OCI-LY7 (cell line): ENCODE data around the gene C8A. TPM values are rescaled to one million over a fixed set of nuclear protein-coding genes. Genes with fewer than 3 reads are reported as not detected.

Experiments used
- BruUV-seq: library from RNA; stranded (reverse); fragments of 400-500 nt; replicated peaks from 2 replicates; lab custom pipeline; 2021; lab: Mats Ljungman, UMichigan
- CTCF ChIA-PET: fragments of 300-600 bp; sonication (Branson Sonifier 250); formaldehyde crosslinking; loops from one replicate; lab custom pipeline; 2022; ENCODE audit warnings: antibody characterized with exemption; ENCODE audit not compliant: unreplicated experiment; lab: Charles Lee
- POLR2A ChIA-PET: fragments of 300-600 bp; sonication (Branson Sonifier 250); formaldehyde crosslinking; loops from one replicate; lab custom pipeline; 2022; ENCODE audit warnings: antibody characterized with exemption; lab: Charles Lee
- DNase-seq: peaks from one replicate; pipeline ENCODE4 v3.0.0-alpha.2; 2015; ENCODE audit warnings: low spot score
- H2AFZ ChIP-seq: fragments of 200-600 bp; sonication (generic), shearing (Covaris generic); 2 replicates; pipeline ENCODE4 v1.6.1; 2014; ENCODE audit warnings: mild to moderate bottlenecking, antibody characterized with exemption, low read length, moderate library complexity
- H3K27ac ChIP-seq: fragments of 200-600 bp; sonication (generic); 2 replicates; pipeline ENCODE4 v1.5.1; 2014; ENCODE audit warnings: mixed run types, low read depth, mild to moderate bottlenecking, moderate library complexity, low read length, inconsistent platforms; ENCODE audit not compliant: poor library complexity, severe bottlenecking
- H3K36me3 ChIP-seq: fragments of 200-600 bp; sonication (generic); 2 replicates; pipeline ENCODE4 v1.6.1; 2014; ENCODE audit warnings: mild to moderate bottlenecking, antibody characterized with exemption, low read length, moderate library complexity, mixed read lengths; ENCODE audit not compliant: insufficient read depth
- H3K4me1 ChIP-seq: fragments of 200-600 bp; sonication (generic); 2 replicates; pipeline ENCODE4 v1.5.1; 2014; ENCODE audit warnings: mild to moderate bottlenecking, low read length; ENCODE audit not compliant: insufficient read depth, poor library complexity, severe bottlenecking
- H3K4me2 ChIP-seq: fragments of 200-600 bp; sonication (generic); 2 replicates; pipeline ENCODE4 v1.6.1; 2014; ENCODE audit warnings: mild to moderate bottlenecking, low read length
- H3K4me3 ChIP-seq: fragments of 200-600 bp; sonication (generic); 2 replicates; pipeline ENCODE4 v1.5.1; 2014; ENCODE audit warnings: mild to moderate bottlenecking, low read depth, low read length; ENCODE audit not compliant: poor library complexity, severe bottlenecking
- H3K79me2 ChIP-seq: fragments of 200-600 bp; sonication (generic); 2 replicates; pipeline ENCODE4 v1.6.1; 2016; ENCODE audit warnings: low read depth, mild to moderate bottlenecking, low read length, moderate library complexity, mixed read lengths; ENCODE audit not compliant: insufficient read depth
- H3K9me2 ChIP-seq: fragments of 200-600 bp; sonication (generic); 2 replicates; pipeline ENCODE4 v1.6.1; 2016; ENCODE audit warnings: mild to moderate bottlenecking, low read length, mixed read lengths; ENCODE audit not compliant: insufficient read depth
- H3K9me3 ChIP-seq: fragments of 200-600 bp; sonication (generic); 2 replicates; pipeline ENCODE4 v1.6.1; 2014; ENCODE audit warnings: mild to moderate bottlenecking, mixed run types, low read length, mixed read lengths
- H4K20me1 ChIP-seq: fragments of 200-600 bp; sonication (generic); 2 replicates; pipeline ENCODE4 v1.6.1; 2014; ENCODE audit warnings: mild to moderate bottlenecking, antibody characterized with exemption, low read length, moderate library complexity, mixed read lengths; ENCODE audit not compliant: insufficient read depth
- CTCF ChIP-seq: fragments of 200-600 bp; sonication (generic); conservative IDR thresholded peaks from 2 replicates; pipeline ENCODE4 v1.5.1; 2014; ENCODE audit warnings: mild to moderate bottlenecking, antibody characterized with exemption, low read length, moderate library complexity, mixed read lengths
- EZH2phosphoT487 ChIP-seq: fragments of 200-600 bp; sonication (generic); IDR thresholded peaks from 2 replicates; pipeline ENCODE4 v1.6.1; 2018; ENCODE audit warnings: low read depth, borderline replicate concordance, mild to moderate bottlenecking, mixed run types, antibody characterized with exemption, low read length, moderate library complexity, mixed read lengths
- intact Hi-C: fragments of 100-400 bp; cut with micrococcal nuclease; formaldehyde crosslinking; loops from one replicate; pipeline ENCODE4 v1.10.0; 2022; ENCODE audit not compliant: unreplicated experiment
- total RNA-seq, 2 experiments: library from RNA; depleted of rRNA in 1 of 2; stranded (reverse); fragments of >200 nt in 1 of 2; shearing (Covaris generic) in 1 of 2; gene quantifications; 2 replicates each; pipeline ENCODE4 v1.2.3, GENCODE V29; 2014 to 2022

C8A gene
- total RNA-seq, 2 experiments from 2014 or later: not detected

DNA sequence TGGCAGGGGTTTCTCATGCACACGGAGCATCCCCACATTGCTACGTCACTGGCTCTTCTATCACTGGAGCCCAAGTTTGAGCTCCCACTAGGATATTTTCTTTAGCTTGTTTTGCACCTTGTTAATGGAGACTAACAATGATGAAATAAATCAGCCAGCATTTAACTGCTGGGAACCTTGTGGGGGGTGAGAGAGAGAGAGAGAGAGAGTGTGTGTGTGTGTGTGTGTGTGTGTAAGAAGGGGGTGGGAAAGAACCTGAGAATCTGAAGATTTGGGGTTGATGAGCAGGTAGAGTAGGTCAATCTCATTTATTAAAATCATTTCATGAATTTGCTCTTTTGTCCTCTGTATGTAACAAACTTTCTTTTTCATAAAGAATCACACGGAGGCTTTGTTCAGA is 110.6 kb downstream of the C8A start:
- TF ChIP-seq CTCF (no peak), EZH2phosphoT487 (no peak)
- intact Hi-C loops: no loop called here
- H3K4me3 ChIP-seq: no peak overlapping the region
- no peaks in the 10 kb centered on the region for H3K79me2 ChIP-seq
- H4K20me1 ChIP-seq: no peaks in the 10 kb centered on the region
- BruUV-seq: no TSS peak
- CTCF ChIA-PET: no interaction called here
- no peak overlapping the region for H2AFZ ChIP-seq
- H3K9me2 ChIP-seq: no peaks in the 10 kb centered on the region
- H3K36me3 ChIP-seq: no peaks in the 10 kb centered on the region
- no peak overlapping the region for H3K4me2 ChIP-seq
- POLR2A ChIA-PET: no interaction called here
- no peaks in the 10 kb centered on the region for H3K9me3 ChIP-seq
- no peaks in the 10 kb centered on the region for H3K4me1 ChIP-seq
- no peak for DNase-seq
- no peak overlapping the region for H3K27ac ChIP-seq

- H3K79me2 ChIP-seq: no peaks in the 10 kb centered on the region
- intact Hi-C loops: no loop called here
- POLR2A ChIA-PET: no interaction called here
- no TSS peak for BruUV-seq
- H3K36me3 ChIP-seq: no peaks in the 10 kb centered on the region
- H3K9me2 ChIP-seq: no peaks in the 10 kb centered on the region
- no peaks in the 10 kb centered on the region for H3K9me3 ChIP-seq
- no peak within 1 kb of the TSS for H3K4me3 ChIP-seq
- H3K4me1 ChIP-seq: no peaks in the 10 kb centered on the region
- TF ChIP-seq CTCF (no peak), EZH2phosphoT487 (no peak)
- H4K20me1 ChIP-seq: no peaks in the 10 kb centered on the region
- CTCF ChIA-PET: no interaction called here
- no peak within 1 kb of the TSS for H3K4me2 ChIP-seq
- H2AFZ ChIP-seq: no peak within 1 kb of the TSS
- no peak within 1 kb of the TSS for H3K27ac ChIP-seq
- DNase-seq: no peak
Measured at GRCh38 chr1:56965916-56966697, 111.5 kb downstream of the C8A start, which contains the start of gene C8B. TSS of gene C8B (minus strand) at chr1:56966015. CDS start at chr1:56965948, 67 bp downstream.

DNA sequence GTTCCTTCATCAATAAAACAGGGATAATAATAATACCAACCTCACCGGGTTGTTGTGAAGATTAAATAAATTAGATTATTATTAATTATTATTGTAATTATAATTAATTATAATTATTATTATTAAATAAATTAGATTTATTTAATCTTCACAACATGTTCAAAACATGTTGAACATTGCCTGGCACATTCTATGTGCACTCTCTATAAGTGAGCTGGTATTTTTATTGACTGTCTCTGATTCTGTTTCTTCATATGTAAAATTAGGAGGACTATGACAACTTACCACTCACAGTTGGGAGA is 112.1 kb downstream of the C8A start:
- Histone ChIP-seq H3K27ac (no peak overlapping the region), H3K79me2 (no peaks in the 10 kb centered on the region), H2AFZ (no peak overlapping the region), H3K4me3 (no peak overlapping the region), H3K4me1 (no peaks in the 10 kb centered on the region), H4K20me1 (no peaks in the 10 kb centered on the region), H3K4me2 (no peak overlapping the region), H3K9me3 (no peaks in the 10 kb centered on the region), H3K36me3 (no peaks in the 10 kb centered on the region), H3K9me2 (no peaks in the 10 kb centered on the region)
- intact Hi-C loops: no loop called here
- no peak for TF ChIP-seq CTCF
- no peak for TF ChIP-seq EZH2phosphoT487
- BruUV-seq: no TSS peak
- ChIA-PET CTCF (no interaction called here), POLR2A (no interaction called here)
- no peak for DNase-seq
